Measurements from ENCODE around the gene NCOR1.

NCOR1 gene

GRCh38 chr17:15981646-15982580 is 233.4 kb downstream of the NCOR1 start:
- H3K36me3 Mint-ChIP-seq (ENCODE audit: low read depth): peaks cover 73% of the 10 kb centered on the region
- no peak overlapping the region for H3K4me3 Mint-ChIP-seq
- H3K9me3 Mint-ChIP-seq: peaks cover 5% of the 10 kb centered on the region
- H3K27ac Mint-ChIP-seq: peak overlapping the region in 1 of 3 experiments; percentile 17
- H3K4me1 Mint-ChIP-seq: no peaks in the 10 kb centered on the region
- H3K27me3 Mint-ChIP-seq (ENCODE audit: low read depth): no peaks in the 10 kb centered on the region
- no peak for TF ChIP-seq CTCF (IDR thresholded peaks at IDR 0.05; ENCODE audit: unreplicated experiment in 3 of 3)

- Mint-ChIP-seq H3K9me3 (peaks cover 5% of the 10 kb centered on the region), H3K27me3 (ENCODE audit: low read depth) (no peaks in the 10 kb centered on the region), H3K27ac (no peak overlapping the region), H3K4me1 (no peaks in the 10 kb centered on the region), H3K4me3 (no peak overlapping the region), H3K36me3 (ENCODE audit: low read depth) (peaks cover 70% of the 10 kb centered on the region)
- TF ChIP-seq CTCF (IDR thresholded peaks at IDR 0.05; ENCODE audit: unreplicated experiment in 3 of 3): no peak
Measured at GRCh38 chr17:15981208-15981607, 234.1 kb downstream of the NCOR1 start.
